NCI-H1105 treated with DMSO at 0.1 percent for 48 hours (cell line): ENCODE results near the gene NUMA1.

Source experiments
- DNase-seq: peaks from one replicate; lab custom pipeline; 2025; lab: John Stamatoyannopoulos, UW

The NUMA1 gene

DNA sequence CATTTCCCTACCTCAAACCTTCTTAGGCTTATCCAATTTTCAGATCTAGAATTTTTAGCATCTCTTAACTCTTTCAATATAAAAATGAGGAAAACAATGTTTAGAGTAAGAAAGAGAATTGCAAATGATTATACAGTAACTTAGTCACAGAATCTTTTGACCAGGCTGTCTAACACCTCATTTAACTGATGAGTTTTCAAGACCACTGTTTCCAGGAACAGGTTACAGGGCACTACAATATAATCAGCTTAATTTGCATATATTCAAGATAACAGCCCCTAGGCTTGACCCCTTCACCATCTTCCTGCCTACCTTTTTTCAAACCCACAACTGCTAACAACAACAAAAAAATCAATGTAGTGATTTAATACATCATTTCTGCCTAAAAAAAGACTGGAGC lies 12.7 kb downstream of the NUMA1 start:
- no peak for DNase-seq

GRCh38 chr11:72067266-72067665 lies 13.1 kb downstream of the NUMA1 start:
- no peak for DNase-seq

DNA sequence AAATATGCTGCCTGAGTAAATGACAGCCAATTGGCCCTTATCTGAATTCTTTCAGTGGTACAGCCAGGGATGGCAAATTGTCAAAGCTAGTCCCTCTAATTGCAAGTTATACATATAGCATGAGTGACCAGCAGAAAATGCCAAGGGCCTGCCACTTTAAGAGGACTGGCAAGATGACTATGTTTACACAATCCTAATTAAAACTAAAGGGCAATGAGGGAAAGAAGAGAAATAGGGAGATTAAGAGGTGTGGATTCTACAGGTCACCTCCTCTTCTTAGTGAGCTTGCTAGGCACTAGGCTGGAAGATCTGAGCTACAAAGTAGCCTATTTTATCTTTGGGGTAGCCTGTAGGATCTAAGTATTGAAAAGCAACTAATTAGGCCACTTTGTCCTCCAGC lies 13.5 kb downstream of the NUMA1 start:
- DNase-seq, result no peak

DNA sequence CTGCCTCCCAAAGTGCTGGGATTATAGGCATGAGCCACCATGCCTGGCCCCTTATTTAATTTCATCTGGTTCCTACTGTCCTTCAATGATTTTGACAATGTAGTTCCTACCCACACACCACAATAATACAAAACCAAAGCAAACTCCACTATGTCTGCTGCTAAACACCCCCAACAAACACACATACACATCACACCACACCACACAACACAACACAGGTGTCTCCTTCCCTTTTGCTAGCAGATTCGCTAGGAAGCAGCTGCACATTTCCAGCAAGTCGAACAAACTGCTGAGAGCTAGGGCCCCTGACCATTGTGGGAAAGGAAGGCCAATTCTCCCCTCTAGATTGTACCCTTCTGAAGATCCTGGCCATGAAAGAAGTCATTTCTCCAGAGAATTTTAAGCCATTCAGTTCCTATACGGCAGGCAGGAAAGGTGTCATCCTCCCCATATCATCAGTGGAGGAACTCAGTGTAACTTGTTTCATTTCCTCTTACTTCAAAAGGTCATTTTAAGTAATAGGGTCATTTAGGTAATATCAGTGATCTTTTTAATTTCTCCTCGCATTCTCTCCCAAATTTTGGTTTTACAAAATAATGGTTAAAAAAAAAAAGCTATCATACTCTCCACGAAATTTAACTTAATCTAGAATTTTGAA lies 18.5 kb downstream of the NUMA1 start:
- DNase-seq, result no peak

DNA sequence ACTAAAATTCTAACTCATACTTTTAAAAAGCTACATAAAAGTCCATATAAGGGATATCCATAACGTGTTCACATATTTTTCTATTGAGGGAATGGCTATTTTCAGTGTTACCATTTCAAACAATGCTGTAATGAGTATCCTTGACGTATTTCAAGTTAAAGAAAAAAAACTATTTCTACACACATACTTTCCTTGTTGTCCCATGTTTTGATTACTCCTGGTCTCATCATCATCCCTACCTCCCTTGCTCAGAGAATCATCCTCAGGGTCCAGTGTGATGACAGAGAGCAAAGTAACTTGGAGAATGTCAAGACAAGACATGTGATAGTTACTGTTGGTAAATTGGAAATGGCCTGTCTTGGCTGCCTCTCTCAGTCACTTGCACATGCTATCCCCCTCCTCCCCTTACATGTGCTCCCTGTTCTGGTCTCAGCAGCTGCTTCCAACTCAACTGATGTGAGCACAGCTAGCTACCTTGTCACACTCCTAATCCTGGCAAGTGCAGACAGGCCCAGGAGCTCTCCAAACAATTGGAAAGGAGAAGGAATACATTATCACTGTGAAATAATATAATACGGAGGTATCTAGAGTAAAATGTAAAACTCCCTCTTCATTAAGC lies 21.8 kb downstream of the NUMA1 start:
- peak; percentile 93 for DNase-seq

DNA sequence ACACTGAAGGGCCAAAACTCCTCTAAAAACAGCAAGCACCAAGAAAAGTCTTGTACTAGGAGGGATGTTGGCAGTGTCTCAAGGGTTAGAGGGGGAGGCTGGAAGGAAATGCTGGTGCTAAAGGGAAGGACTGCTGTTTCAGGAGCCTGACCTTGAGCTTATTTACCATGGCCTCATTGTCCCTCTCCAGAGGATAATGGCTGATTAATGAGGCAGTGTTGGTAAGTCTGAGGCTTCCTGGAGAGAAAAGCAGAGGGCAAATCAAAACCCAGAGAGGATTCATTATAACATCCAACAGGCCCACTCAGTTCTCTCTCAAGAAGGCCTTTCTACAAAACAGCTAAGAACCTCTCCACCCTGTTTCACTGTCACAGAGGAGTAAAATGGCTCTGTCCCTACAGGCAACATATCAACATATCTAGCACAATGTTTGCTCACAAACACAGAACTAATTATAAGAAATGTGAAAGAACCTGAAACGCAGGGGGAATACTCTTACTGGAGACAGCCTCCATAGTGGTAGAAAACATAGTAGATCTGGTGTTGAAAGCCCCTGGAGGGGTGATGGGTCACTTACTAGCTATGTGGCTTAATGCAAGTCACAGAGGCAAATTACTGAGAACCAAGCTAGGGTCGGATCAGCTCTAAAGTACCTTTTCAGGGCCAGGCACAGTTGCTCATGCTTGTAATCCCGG lies 31.4 kb downstream of the NUMA1 start:
- no peak for DNase-seq

GRCh38 chr11:72045849-72046248 lies 34.5 kb downstream of the NUMA1 start:
- DNase-seq, result no peak

DNA sequence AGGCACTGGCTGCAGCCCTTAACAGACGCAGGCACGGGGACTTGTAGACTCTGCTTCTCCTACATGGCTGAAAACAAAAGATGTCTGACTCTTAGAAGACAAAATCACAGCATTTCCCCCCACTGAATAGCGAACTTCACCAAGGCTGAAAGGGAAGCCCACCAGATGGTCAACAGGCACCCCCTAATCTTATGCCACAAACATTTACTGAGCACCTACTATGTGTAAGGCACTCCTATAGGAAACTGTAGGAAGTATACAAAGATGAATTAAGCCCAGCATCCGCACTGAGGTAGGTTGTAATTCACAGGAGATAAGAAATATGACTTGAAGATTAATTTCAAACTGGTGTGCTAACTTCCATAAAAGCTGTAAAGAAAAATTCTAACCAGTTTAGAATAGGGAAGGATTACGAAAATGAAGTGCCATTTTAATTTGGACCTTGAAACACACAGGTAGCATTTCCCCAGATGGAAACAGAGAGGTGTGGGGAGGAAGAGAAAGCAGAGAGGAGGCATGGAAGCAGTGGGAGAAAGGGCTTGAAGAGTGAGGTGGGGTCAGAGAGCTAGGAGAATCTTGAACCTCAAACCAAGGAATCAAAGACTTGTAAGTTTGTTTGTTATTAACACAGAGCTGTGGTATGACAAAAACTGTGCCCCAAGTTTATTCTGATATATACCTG lies 38.1 kb downstream of the NUMA1 start:
- no peak for DNase-seq

- DNase-seq, result peak; percentile 82
These were observed 38.8 kb downstream of the NUMA1 start for GRCh38 chr11:72041364-72042063.

GRCh38 chr11:72040491-72041363 lies 39.6 kb downstream of the NUMA1 start:
- DNase-seq, result peak; percentile 96

- peak; percentile 9 for DNase-seq
These were observed 40.4 kb downstream of the NUMA1 start for GRCh38 chr11:72039856-72040401.

GRCh38 chr11:72039031-72039855 lies 41.1 kb downstream of the NUMA1 start:
- DNase-seq, result no peak

DNA sequence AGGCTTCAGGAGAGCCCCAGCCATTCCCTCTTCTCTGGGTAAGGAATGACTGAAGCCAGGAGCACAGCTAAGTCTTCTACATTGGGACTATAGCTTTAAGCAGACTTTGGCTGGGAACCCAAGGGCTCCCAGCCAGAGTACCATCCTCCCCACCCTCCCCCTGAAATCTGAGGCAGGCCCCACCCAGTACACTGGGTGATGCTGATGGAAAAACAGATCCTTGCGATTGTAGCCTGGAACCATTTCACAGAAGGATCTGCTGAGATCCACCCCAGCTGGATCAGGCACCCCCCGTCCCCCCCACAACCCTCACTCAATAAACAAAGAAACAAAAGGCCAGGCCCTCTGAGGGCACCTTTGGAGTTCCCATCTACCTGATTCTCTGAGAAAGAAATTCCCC lies 41.9 kb downstream of the NUMA1 start:
- DNase-seq, result peak; percentile 57

GRCh38 chr11:72037554-72038311 lies 42.6 kb downstream of the NUMA1 start:
- peak; percentile 97 for DNase-seq

DNA sequence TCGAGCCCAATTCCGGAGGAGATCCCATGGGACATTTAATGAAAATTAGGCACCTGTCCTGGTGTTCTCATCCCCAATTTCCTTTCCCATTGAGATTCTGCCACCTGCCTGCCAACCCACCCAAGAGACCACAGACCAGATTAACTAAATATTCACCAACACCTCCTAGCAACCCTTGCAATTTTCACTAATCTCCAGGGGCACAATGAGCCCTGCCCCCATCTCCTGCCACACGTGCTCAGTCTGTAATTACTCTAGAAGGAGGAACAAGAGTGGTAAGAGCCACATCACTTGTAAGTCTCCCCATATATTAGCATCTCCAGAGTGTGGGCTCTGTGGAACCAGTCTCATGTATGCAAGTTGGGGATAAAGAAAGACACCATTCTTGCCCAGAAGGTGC lies 43.7 kb downstream of the NUMA1 start:
- no peak for DNase-seq

DNA sequence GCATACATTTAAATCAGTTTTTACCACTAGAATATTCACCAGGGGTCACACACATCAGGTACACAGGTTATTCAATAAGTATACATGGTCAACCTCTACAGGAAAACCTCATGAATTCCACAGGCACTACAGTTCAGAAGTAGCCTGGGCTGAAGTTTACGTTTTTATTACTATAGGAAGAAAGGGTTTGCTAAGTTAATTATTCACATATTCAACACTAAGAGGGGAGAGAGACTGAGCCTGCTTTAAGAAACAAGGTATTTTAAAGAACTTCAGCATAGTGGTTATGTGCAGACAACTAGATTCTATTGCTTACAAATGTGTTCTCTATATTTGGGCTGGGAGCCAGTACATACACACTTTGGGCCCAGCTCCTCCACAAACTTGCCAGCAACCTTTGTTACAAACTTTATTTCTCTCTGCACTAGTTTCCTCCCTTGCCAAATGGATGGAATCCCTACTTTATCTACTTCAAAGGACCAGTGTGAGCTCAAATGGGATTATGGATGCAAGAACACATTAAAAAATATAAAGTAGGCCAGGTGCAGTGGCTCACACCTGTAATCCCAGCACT lies 49.8 kb downstream of the NUMA1 start:
- no peak for DNase-seq

DNA sequence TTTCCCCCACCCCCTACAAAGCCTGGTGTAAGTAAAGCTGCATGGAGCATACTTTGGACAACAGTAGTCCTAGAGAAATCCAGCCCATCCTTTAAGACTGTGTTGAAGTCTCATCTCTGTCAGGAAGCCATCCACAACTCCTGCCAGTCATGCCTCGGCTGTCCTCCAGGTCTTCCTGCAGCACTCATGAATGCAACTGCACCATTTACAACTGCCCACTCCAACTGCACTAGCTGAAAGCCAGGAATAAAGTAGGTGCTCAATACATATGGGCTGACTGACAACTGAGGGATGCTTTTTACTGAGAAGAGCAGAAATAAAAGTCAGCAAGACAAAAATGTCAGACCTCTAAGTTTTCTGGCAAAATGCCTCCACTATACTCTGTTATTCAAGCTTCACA lies 54.3 kb downstream of the NUMA1 start:
- no peak for DNase-seq

- DNase-seq, result no peak
These were observed 56.1 kb downstream of the NUMA1 start for GRCh38 chr11:72024069-72024754.
